CD8-positive, alpha-beta memory T cell (primary cell): ENCODE results near the gene MTR. TPM values are rescaled to one million over a fixed set of nuclear protein-coding genes. Genes with fewer than 3 reads are reported as not detected.

Experiments used
- CTCF ChIA-PET: fragments of 350-600 bp; sonication (Branson Sonifier 250); formaldehyde crosslinking; loops from one replicate; lab custom pipeline; 2021; ENCODE audit warnings: antibody characterized with exemption; lab: Charles Lee
- POLR2A ChIA-PET: fragments of 350-600 bp; sonication (Branson Sonifier 250); formaldehyde crosslinking; loops from one replicate; lab custom pipeline; 2021; ENCODE audit warnings: antibody characterized with exemption; lab: Charles Lee
- DNase-seq, 5 donors: peaks; one replicate each; pipeline versions ENCODE4 v3.0.0 to v3.0.0-alpha.2; 2020 to 2022; ENCODE audit warnings: mixed read lengths in 1 of 5
- H3K27ac ChIP-seq: one replicate; pipeline ENCODE4 v1.7.0; 2013; ENCODE audit warnings: low read depth, mild to moderate bottlenecking, low read length, moderate library complexity
- H3K27me3 ChIP-seq: 2 replicates; pipeline ENCODE4 v1.7.0; 2013; ENCODE audit warnings: low read length, mild to moderate bottlenecking; ENCODE audit not compliant: insufficient read depth, poor library complexity, severe bottlenecking
- H3K36me3 ChIP-seq: 2 replicates; pipeline ENCODE4 v1.7.0; 2013; ENCODE audit warnings: mild to moderate bottlenecking, low read length, moderate library complexity; ENCODE audit not compliant: insufficient read depth
- H3K4me1 ChIP-seq: 2 replicates; pipeline ENCODE4 v1.7.0; 2013; ENCODE audit warnings: mild to moderate bottlenecking, low read length, moderate library complexity; ENCODE audit not compliant: insufficient read depth
- H3K4me3 ChIP-seq: 2 replicates; pipeline ENCODE4 v1.7.0; 2013; ENCODE audit warnings: mild to moderate bottlenecking, low read length
- H3K9me3 ChIP-seq: 2 replicates; pipeline ENCODE4 v1.7.0; 2013; ENCODE audit warnings: mild to moderate bottlenecking, low read length
- H3K27ac Mint-ChIP-seq, 8 donors: one replicate each; pipeline ENCODE4 v1.8.0; 2020 to 2021; ENCODE audit warnings: mixed read lengths in 8 of 8, mild to moderate bottlenecking in 6 of 8, inconsistent platforms in 3 of 8, moderate library complexity in 3 of 8
- H3K27me3 Mint-ChIP-seq, 2 donors: one replicate each; pipeline ENCODE4 v1.8.0; 2020 to 2021; ENCODE audit warnings: mixed read lengths in 2 of 2, mild to moderate bottlenecking in 1 of 2, moderate library complexity in 1 of 2
- H3K36me3 Mint-ChIP-seq, 3 donors: one replicate each; pipeline ENCODE4 v1.8.0; 2020 to 2021; ENCODE audit warnings: mixed read lengths in 3 of 3, inconsistent platforms in 1 of 3, mild to moderate bottlenecking in 1 of 3
- H3K4me1 Mint-ChIP-seq, 3 donors: one replicate each; pipeline ENCODE4 v1.8.0; 2020 to 2021; ENCODE audit warnings: mixed read lengths in 3 of 3, inconsistent platforms in 1 of 3, mild to moderate bottlenecking in 1 of 3
- H3K4me3 Mint-ChIP-seq, 7 donors: one replicate each; pipeline ENCODE4 v1.8.0; 2020 to 2021; ENCODE audit warnings: mixed read lengths in 7 of 7, mild to moderate bottlenecking in 6 of 7, moderate library complexity in 4 of 7, inconsistent platforms in 2 of 7
- H3K9me3 Mint-ChIP-seq, 5 donors: one replicate each; pipeline ENCODE4 v1.8.0; 2020 to 2022; ENCODE audit warnings: mixed read lengths in 5 of 5, mild to moderate bottlenecking in 3 of 5, moderate library complexity in 2 of 5, inconsistent platforms in 1 of 5
- polyA plus RNA-seq: library from polyadenylated mRNA; unstranded; fragments of 300-500 nt; fragmentation: Illumina TruSeq; gene quantifications from one replicate; pipeline ENCODE4 v1.2.3, GENCODE V29; 2021
- total RNA-seq, 2 experiments: library from RNA; stranded (reverse); gene quantifications; one replicate each; pipeline ENCODE4 v1.2.3, GENCODE V29; 2021

Gene MTR
- 10 to 100 TPM; 48.0 to 52.8 TPM for total RNA-seq
- 21.1 TPM for polyA plus RNA-seq

- Mint-ChIP-seq H3K4me1 (peaks cover 31 to 52% (median 42%) of the 10 kb centered on the region in 3 donors), H3K27me3 (peaks cover 6 to 12% of the 10 kb centered on the region in 2 donors), H3K9me3 (no peaks in the 10 kb centered on the region), H3K4me3 (peak within 1 kb of the TSS; percentile 93 to 98 (median 93)), H3K36me3 (peaks cover 0 to 21% (median 3%) of the 10 kb centered on the region in 3 donors), H3K27ac (peak within 1 kb of the TSS; percentile 95 to 99 (median 97))
- no peaks in the 10 kb centered on the region for H3K9me3 ChIP-seq
- no peaks in the 10 kb centered on the region for H3K27me3 ChIP-seq
- no peaks in the 10 kb centered on the region for H3K36me3 ChIP-seq
- peaks cover 24% of the 10 kb centered on the region for H3K4me1 ChIP-seq
- ChIA-PET POLR2A (interaction anchor here (0.9 to 1.0 kb wide), 2 partner anchors 11 to 190 kb away, joined by 3 to 5 read pairs; partner anchors contain the start of gene HEATR1), CTCF (interaction anchor here (1.0 to 1.3 kb wide), 2 partner anchors 16 to 25 kb away, joined by 3 read pairs; no protein-coding TSS in a partner anchor)
- H3K4me3 ChIP-seq: peak within 1 kb of the TSS; percentile 73
- H3K27ac ChIP-seq: peak within 1 kb of the TSS; percentile 99
- DNase-seq: peak; percentile 91 to 97 (median 94)
Observed at GRCh38 chr1:236795035-236795756, at the start of gene MTR. Gene MTR, plus strand, starts transcription at chr1:236795292. Its CDS starts 412 bp downstream, at chr1:236795704.

GRCh38 chr1:236746785-236747184 is 48.3 kb upstream of the MTR start:
- Histone ChIP-seq H3K27ac (no peak overlapping the region), H3K4me1 (no peaks in the 10 kb centered on the region), H3K9me3 (no peaks in the 10 kb centered on the region), H3K27me3 (no peaks in the 10 kb centered on the region), H3K4me3 (no peak overlapping the region), H3K36me3 (no peaks in the 10 kb centered on the region)
- no peak for DNase-seq
- H3K27me3 Mint-ChIP-seq: peaks cover 15 to 50% of the 10 kb centered on the region in 2 donors
- ChIA-PET POLR2A (no interaction called here), CTCF (no interaction called here)
- H3K36me3 Mint-ChIP-seq: no peaks in the 10 kb centered on the region
- no peaks in the 10 kb centered on the region for H3K9me3 Mint-ChIP-seq
- no peak overlapping the region for H3K27ac Mint-ChIP-seq
- no peaks in the 10 kb centered on the region for H3K4me1 Mint-ChIP-seq
- no peak overlapping the region for H3K4me3 Mint-ChIP-seq

GRCh38 chr1:236747311-236747985 is 47.6 kb upstream of the MTR start:
- Histone ChIP-seq H3K27ac (no peak overlapping the region), H3K9me3 (no peaks in the 10 kb centered on the region), H3K27me3 (no peaks in the 10 kb centered on the region), H3K36me3 (no peaks in the 10 kb centered on the region), H3K4me1 (no peaks in the 10 kb centered on the region), H3K4me3 (no peak overlapping the region)
- no peak overlapping the region for H3K4me3 Mint-ChIP-seq
- no peaks in the 10 kb centered on the region for H3K4me1 Mint-ChIP-seq
- ChIA-PET CTCF (interaction anchor here (1.3 kb wide), 1 partner anchor 815 kb away, joined by 3 read pairs; no protein-coding TSS in a partner anchor), POLR2A (no interaction called here)
- no peaks in the 10 kb centered on the region for H3K9me3 Mint-ChIP-seq
- H3K27ac Mint-ChIP-seq: no peak overlapping the region
- peaks cover 15 to 46% of the 10 kb centered on the region in 2 donors for H3K27me3 Mint-ChIP-seq
- DNase-seq: no peak
- no peaks in the 10 kb centered on the region for H3K36me3 Mint-ChIP-seq

- no peaks in the 10 kb centered on the region for H3K27me3 ChIP-seq
- CTCF ChIA-PET: interaction anchor here (1.3 kb wide), 1 partner anchor 814 kb away, joined by 3 read pairs; no protein-coding TSS in a partner anchor
- POLR2A ChIA-PET: no interaction called here
Observed at GRCh38 chr1:236748268-236748870, 46.7 kb upstream of the MTR start.

GRCh38 chr1:236750928-236751327 is 44.2 kb upstream of the MTR start:
- no peaks in the 10 kb centered on the region for H3K4me1 Mint-ChIP-seq
- no peak overlapping the region for H3K4me3 ChIP-seq

More at GRCh38 chr1:236748268-236748870, 46.7 kb upstream of the MTR start:
- Histone ChIP-seq H3K27ac (no peak overlapping the region), H3K4me1 (no peaks in the 10 kb centered on the region), H3K36me3 (no peaks in the 10 kb centered on the region), H3K4me3 (no peak overlapping the region), H3K9me3 (no peaks in the 10 kb centered on the region)
- Mint-ChIP-seq H3K4me1 (no peaks in the 10 kb centered on the region), H3K9me3 (no peaks in the 10 kb centered on the region), H3K27ac (no peak overlapping the region), H3K4me3 (no peak overlapping the region), H3K27me3 (peaks cover 15 to 43% of the 10 kb centered on the region in 2 donors), H3K36me3 (no peaks in the 10 kb centered on the region)
- no peak for DNase-seq

GRCh38 chr1:236751385-236751784 is 43.7 kb upstream of the MTR start:
- H3K27ac Mint-ChIP-seq: no peak overlapping the region
- Histone ChIP-seq H3K36me3 (no peaks in the 10 kb centered on the region), H3K4me3 (no peak overlapping the region), H3K27me3 (no peaks in the 10 kb centered on the region), H3K27ac (no peak overlapping the region), H3K9me3 (no peaks in the 10 kb centered on the region), H3K4me1 (no peaks in the 10 kb centered on the region)
- no peaks in the 10 kb centered on the region for H3K4me1 Mint-ChIP-seq
- no peaks in the 10 kb centered on the region for H3K9me3 Mint-ChIP-seq
- H3K27me3 Mint-ChIP-seq: peaks cover 12 to 39% of the 10 kb centered on the region in 2 donors
- CTCF ChIA-PET: interaction anchor here (1.3 kb wide), 1 partner anchor 8 kb away, joined by 3 read pairs; no protein-coding TSS in a partner anchor
- no peak overlapping the region for H3K4me3 Mint-ChIP-seq
- no peaks in the 10 kb centered on the region for H3K36me3 Mint-ChIP-seq
- no peak for DNase-seq
- POLR2A ChIA-PET: no interaction called here

More at GRCh38 chr1:236750928-236751327, 44.2 kb upstream of the MTR start:
- H3K9me3 Mint-ChIP-seq: no peaks in the 10 kb centered on the region
- Histone ChIP-seq H3K9me3 (no peaks in the 10 kb centered on the region), H3K27ac (no peak overlapping the region), H3K27me3 (no peaks in the 10 kb centered on the region), H3K4me1 (no peaks in the 10 kb centered on the region), H3K36me3 (no peaks in the 10 kb centered on the region)
- CTCF ChIA-PET: interaction anchor here (1.3 kb wide), 1 partner anchor 9 kb away, joined by 3 read pairs; no protein-coding TSS in a partner anchor
- no peak overlapping the region for H3K4me3 Mint-ChIP-seq
- POLR2A ChIA-PET: no interaction called here
- no peaks in the 10 kb centered on the region for H3K36me3 Mint-ChIP-seq
- H3K27ac Mint-ChIP-seq: no peak overlapping the region
- DNase-seq: no peak
- H3K27me3 Mint-ChIP-seq: peaks cover 12 to 42% of the 10 kb centered on the region in 2 donors

GRCh38 chr1:236751935-236752334 is 43.2 kb upstream of the MTR start:
- no peaks in the 10 kb centered on the region for H3K9me3 Mint-ChIP-seq
- H3K4me3 Mint-ChIP-seq: no peak overlapping the region
- Histone ChIP-seq H3K36me3 (no peaks in the 10 kb centered on the region), H3K27ac (no peak overlapping the region), H3K4me1 (no peaks in the 10 kb centered on the region), H3K9me3 (no peaks in the 10 kb centered on the region), H3K27me3 (no peaks in the 10 kb centered on the region), H3K4me3 (no peak overlapping the region)
- DNase-seq: no peak
- peaks cover 10 to 34% of the 10 kb centered on the region in 2 donors for H3K27me3 Mint-ChIP-seq
- no peaks in the 10 kb centered on the region for H3K4me1 Mint-ChIP-seq
- H3K27ac Mint-ChIP-seq: no peak overlapping the region
- ChIA-PET CTCF (no interaction called here), POLR2A (interaction anchor here (0.7 kb wide), 1 partner anchor 16 kb away, joined by 3 read pairs; no protein-coding TSS in a partner anchor)
- no peaks in the 10 kb centered on the region for H3K36me3 Mint-ChIP-seq
